HG03039 (cell line): ENCODE measurements around the gene SLC27A5.
"Not testable (repeated sequence)": the region's sequence is repeated elsewhere in the genome, so short reads cannot be mapped to it uniquely, and the experiment has no call there.

Experiments
- ATAC-seq: cut with Tn5 transposase; IDR thresholded peaks from one replicate; pipeline ENCODE4 v1.9.1; 2021; ENCODE audit warnings: mild to moderate bottlenecking, moderate library complexity; ENCODE audit not compliant: unreplicated experiment

The SLC27A5 gene

GRCh38 chr19:58471736-58472135 lies 40.1 kb downstream of the SLC27A5 start:
- ATAC-seq: no peak

- ATAC-seq: not testable (repeated sequence)
These were observed 40.8 kb downstream of the SLC27A5 start for GRCh38 chr19:58470837-58471543.

GRCh38 chr19:58469241-58470013 lies 42.4 kb downstream of the SLC27A5 start:
- no peak for ATAC-seq

GRCh38 chr19:58468216-58468839 lies 43.5 kb downstream of the SLC27A5 start:
- no peak for ATAC-seq

GRCh38 chr19:58466760-58467589 lies 44.8 kb downstream of the SLC27A5 start, which contains the start of gene ZNF324:
ZNF324 (plus strand) TSS chr19:58467080; CDS start chr19:58469186, 2,106 bp downstream.
- peak; percentile 93 for ATAC-seq

- ATAC-seq: no peak
These were observed 45.6 kb downstream of the SLC27A5 start for GRCh38 chr19:58466089-58466759.

GRCh38 chr19:58460039-58460438 lies 51.8 kb downstream of the SLC27A5 start:
- no peak for ATAC-seq

- ATAC-seq: no peak
These were observed 55.7 kb downstream of the SLC27A5 start for GRCh38 chr19:58456111-58456510.

GRCh38 chr19:58455306-58455705 lies 56.5 kb downstream of the SLC27A5 start:
- ATAC-seq: no peak

- ATAC-seq: no peak
These were observed 58.0 kb downstream of the SLC27A5 start for GRCh38 chr19:58453743-58454142.

- peak; percentile 92 for ATAC-seq
These were observed 60.3 kb downstream of the SLC27A5 start, which contains the start of gene ZNF324B for GRCh38 chr19:58451358-58452101. ZNF324B (plus strand) TSS chr19:58451622; CDS start chr19:58453702, 2,080 bp downstream.

- ATAC-seq: no peak
These were observed 60.9 kb downstream of the SLC27A5 start for GRCh38 chr19:58450856-58451357.

GRCh38 chr19:58449980-58450379 lies 61.8 kb downstream of the SLC27A5 start:
- not testable (repeated sequence) for ATAC-seq

- not testable (repeated sequence) for ATAC-seq
These were observed 62.9 kb downstream of the SLC27A5 start for GRCh38 chr19:58448860-58449259.
